ENCODE measurements around the gene LAMC1.

Gene LAMC1

GRCh38 chr1:183150445-183150844 is 127.2 kb downstream of the LAMC1 start:
- TF ChIP-seq, protein P1, sequence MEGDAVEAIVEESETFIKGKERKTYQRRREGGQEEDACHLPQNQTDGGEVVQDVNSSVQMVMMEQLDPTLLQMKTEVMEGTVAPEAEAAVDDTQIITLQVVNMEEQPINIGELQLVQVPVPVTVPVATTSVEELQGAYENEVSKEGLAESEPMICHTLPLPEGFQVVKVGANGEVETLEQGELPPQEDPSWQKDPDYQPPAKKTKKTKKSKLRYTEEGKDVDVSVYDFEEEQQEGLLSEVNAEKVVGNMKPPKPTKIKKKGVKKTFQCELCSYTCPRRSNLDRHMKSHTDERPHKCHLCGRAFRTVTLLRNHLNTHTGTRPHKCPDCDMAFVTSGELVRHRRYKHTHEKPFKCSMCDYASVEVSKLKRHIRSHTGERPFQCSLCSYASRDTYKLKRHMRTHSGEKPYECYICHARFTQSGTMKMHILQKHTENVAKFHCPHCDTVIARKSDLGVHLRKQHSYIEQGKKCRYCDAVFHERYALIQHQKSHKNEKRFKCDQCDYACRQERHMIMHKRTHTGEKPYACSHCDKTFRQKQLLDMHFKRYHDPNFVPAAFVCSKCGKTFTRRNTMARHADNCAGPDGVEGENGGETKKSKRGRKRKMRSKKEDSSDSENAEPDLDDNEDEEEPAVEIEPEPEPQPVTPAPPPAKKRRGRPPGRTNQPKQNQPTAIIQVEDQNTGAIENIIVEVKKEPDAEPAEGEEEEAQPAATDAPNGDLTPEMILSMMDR (IDR thresholded peaks at IDR 0.05; ENCODE audit: insufficient read depth, low read length, poor library complexity, severe bottlenecking), result no peak
- TF ChIP-seq EZH2phosphoT487 (conservative IDR thresholded peaks at IDR 0.05; ENCODE audit: low read length), result no peak
- no peaks in the 10 kb centered on the region for H3K27me3 ChIP-seq (ENCODE audit: low read length)
- no peak overlapping the region for H3K27ac ChIP-seq (ENCODE audit: low read depth, low read length)

DNA sequence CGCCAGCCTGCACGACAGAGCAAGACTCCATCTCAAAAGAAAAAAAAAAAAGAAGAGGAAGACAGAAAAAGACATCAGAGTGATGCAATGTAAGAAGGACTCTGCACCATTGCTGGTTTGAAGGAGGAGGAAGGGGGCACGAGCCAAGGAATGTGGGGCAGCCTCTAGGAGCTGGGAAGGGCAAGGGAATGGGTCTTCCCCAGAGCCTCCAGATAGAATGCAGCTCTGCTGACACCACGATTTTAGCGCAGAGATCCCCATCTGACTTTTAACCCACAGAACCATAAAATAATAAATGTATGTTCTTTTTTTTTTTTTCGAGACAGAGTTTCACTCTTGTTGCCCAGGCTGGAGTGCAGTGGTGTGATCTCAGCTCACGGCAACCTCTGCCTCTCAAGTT is 129.0 kb downstream of the LAMC1 start:
- no peak overlapping the region for H3K9ac ChIP-seq (ENCODE audit: low read length)
- H2AFZ ChIP-seq (ENCODE audit: low read depth, low read length, severe bottlenecking), result no peak overlapping the region
- TF ChIP-seq, protein P1 (IDR thresholded peaks at IDR 0.05; ENCODE audit: insufficient read depth, low read length, poor library complexity, severe bottlenecking), result no peak
- no peak for TF ChIP-seq EZH2phosphoT487 (conservative IDR thresholded peaks at IDR 0.05; ENCODE audit: low read length)
- no peaks in the 10 kb centered on the region for H3K79me2 ChIP-seq (ENCODE audit: insufficient read depth, low read length)
- H3K27ac ChIP-seq (ENCODE audit: low read depth, low read length), result no peak overlapping the region
- H3K9me3 ChIP-seq (ENCODE audit: insufficient read depth, low read length), result no peaks in the 10 kb centered on the region
- H3F3A ChIP-seq (ENCODE audit: insufficient read depth), result no peaks in the 10 kb centered on the region
- no peak overlapping the region for H3K4me3 ChIP-seq (ENCODE audit: insufficient read depth, low read length, poor library complexity, severe bottlenecking)
- H3K36me3 ChIP-seq (ENCODE audit: low read length), result no peaks in the 10 kb centered on the region
- H3K9me2 ChIP-seq (replicated peaks; ENCODE audit: insufficient read depth, low read length), result no peaks in the 10 kb centered on the region
- no peaks in the 10 kb centered on the region for H3K27me3 ChIP-seq (ENCODE audit: low read length)
- no peak overlapping the region for H3K4me2 ChIP-seq (ENCODE audit: low read depth, low read length, poor library complexity, severe bottlenecking)
- H4K20me1 ChIP-seq (ENCODE audit: low read depth, low read length), result no peaks in the 10 kb centered on the region

More at GRCh38 chr1:183150445-183150844, 127.2 kb downstream of the LAMC1 start:
- no peak overlapping the region for H3K4me2 ChIP-seq (ENCODE audit: low read depth, low read length, poor library complexity, severe bottlenecking)
- no peak overlapping the region for H3K9ac ChIP-seq (ENCODE audit: low read length)
- H3K79me2 ChIP-seq (ENCODE audit: insufficient read depth, low read length), result no peaks in the 10 kb centered on the region
- no peaks in the 10 kb centered on the region for H3K9me3 ChIP-seq (ENCODE audit: insufficient read depth, low read length)
- no peak overlapping the region for H2AFZ ChIP-seq (ENCODE audit: low read depth, low read length, severe bottlenecking)
- no peaks in the 10 kb centered on the region for H3K36me3 ChIP-seq (ENCODE audit: low read length)
- H3F3A ChIP-seq (ENCODE audit: insufficient read depth), result no peaks in the 10 kb centered on the region
- no peak overlapping the region for H3K4me3 ChIP-seq (ENCODE audit: insufficient read depth, low read length, poor library complexity, severe bottlenecking)
- no peaks in the 10 kb centered on the region for H4K20me1 ChIP-seq (ENCODE audit: low read depth, low read length)
- no peaks in the 10 kb centered on the region for H3K9me2 ChIP-seq (replicated peaks; ENCODE audit: insufficient read depth, low read length)

DNA sequence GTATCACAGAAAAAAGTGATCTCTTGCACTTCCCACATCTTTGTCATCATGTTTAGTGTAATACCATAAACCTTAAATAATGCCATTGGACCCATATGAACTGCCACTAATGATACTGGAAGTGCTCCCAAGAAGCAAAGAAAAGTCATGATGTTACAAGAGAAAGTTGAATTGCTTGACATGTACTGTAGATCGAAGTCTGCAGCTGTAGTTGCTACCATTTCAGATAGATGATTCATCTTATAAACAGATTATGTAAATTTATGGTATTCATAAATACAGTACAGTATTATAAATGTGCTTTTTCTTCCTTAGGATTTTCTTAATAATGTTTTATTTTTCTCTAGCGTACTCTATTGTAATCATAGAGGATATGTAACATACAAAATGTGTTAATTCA is 132.7 kb downstream of the LAMC1 start:
- Histone ChIP-seq H4K20me1 (ENCODE audit: low read depth, low read length) (no peaks in the 10 kb centered on the region), H2AFZ (ENCODE audit: low read depth, low read length, severe bottlenecking) (no peak overlapping the region), H3K4me2 (ENCODE audit: low read depth, low read length, poor library complexity, severe bottlenecking) (no peak overlapping the region), H3K9me2 (replicated peaks; ENCODE audit: insufficient read depth, low read length) (no peaks in the 10 kb centered on the region), H3K27me3 (ENCODE audit: low read length) (no peaks in the 10 kb centered on the region), H3F3A (ENCODE audit: insufficient read depth) (no peaks in the 10 kb centered on the region), H3K36me3 (ENCODE audit: low read length) (no peaks in the 10 kb centered on the region), H3K9me3 (ENCODE audit: insufficient read depth, low read length) (no peaks in the 10 kb centered on the region), H3K9ac (ENCODE audit: low read length) (no peak overlapping the region), H3K4me3 (ENCODE audit: insufficient read depth, low read length, poor library complexity, severe bottlenecking) (no peak overlapping the region), H3K79me2 (ENCODE audit: insufficient read depth, low read length) (no peaks in the 10 kb centered on the region), H3K27ac (ENCODE audit: low read depth, low read length) (no peak overlapping the region)
- TF ChIP-seq, protein P1 (IDR thresholded peaks at IDR 0.05; ENCODE audit: insufficient read depth, low read length, poor library complexity, severe bottlenecking), result no peak
- TF ChIP-seq EZH2phosphoT487 (conservative IDR thresholded peaks at IDR 0.05; ENCODE audit: low read length), result no peak
